ENCODE measurements around the gene OGA.

OGA gene

GRCh38 chr10:101838416-101838970 is 20.2 kb upstream of the OGA start:
- TF ChIP-seq POLR2AphosphoS5 (IDR thresholded peaks at IDR 0.05; ENCODE audit: low read depth, low read length) (no peak), PAX5 (IDR thresholded peaks at IDR 0.05; ENCODE audit: insufficient read depth, low read length, severe bottlenecking) (no peak), SPI1 (IDR thresholded peaks at IDR 0.05; ENCODE audit: low read depth, low read length) (no peak), POU2F2 (IDR thresholded peaks at IDR 0.05; ENCODE audit: low read depth, low read length) (no peak), POLR2A (IDR thresholded peaks at IDR 0.05; ENCODE audit: low read depth, low read length) (no peak), TAF1 (IDR thresholded peaks at IDR 0.05; ENCODE audit: low read depth, low read length) (no peak)
- no peak for DNase-seq (ENCODE audit: insufficient read length, low spot score)

DNA sequence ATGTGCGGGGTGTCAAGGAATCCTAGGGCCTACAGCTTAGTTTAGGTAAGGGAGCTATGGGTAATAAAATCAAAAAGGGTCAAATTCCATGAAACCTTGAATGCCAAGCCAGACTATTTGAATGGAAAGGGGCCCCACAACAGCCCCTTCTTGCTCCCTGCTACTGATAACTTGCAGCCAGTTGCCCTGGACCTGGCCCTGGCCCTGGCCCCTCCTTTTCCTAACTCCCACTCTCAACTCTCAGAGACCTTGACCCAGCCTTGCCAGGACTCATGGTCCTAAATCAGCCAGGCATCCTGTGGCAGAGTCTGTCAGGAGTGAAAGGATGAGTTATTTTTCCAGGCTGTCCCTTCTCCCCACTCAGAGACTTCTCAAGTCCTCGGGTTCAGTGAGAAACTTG is 19.5 kb upstream of the OGA start:
- DNase-seq (ENCODE audit: insufficient read length, low spot score): no peak
- FAIRE-seq: no peak
- TF ChIP-seq POLR2AphosphoS5 (IDR thresholded peaks at IDR 0.05; ENCODE audit: low read depth, low read length): no peak
- TF ChIP-seq POLR2A (IDR thresholded peaks at IDR 0.05; ENCODE audit: low read depth, low read length): no peak
- TF ChIP-seq TAF1 (IDR thresholded peaks at IDR 0.05; ENCODE audit: low read depth, low read length): no peak
- TF ChIP-seq SPI1 (IDR thresholded peaks at IDR 0.05; ENCODE audit: low read depth, low read length): no peak
- TF ChIP-seq PAX5 (IDR thresholded peaks at IDR 0.05; ENCODE audit: insufficient read depth, low read length, severe bottlenecking): no peak
- no peak for TF ChIP-seq POU2F2 (IDR thresholded peaks at IDR 0.05; ENCODE audit: low read depth, low read length)

More at GRCh38 chr10:101838416-101838970, 20.2 kb upstream of the OGA start:
- peak; percentile 26 for FAIRE-seq

- FAIRE-seq: no peak
- TF ChIP-seq POLR2AphosphoS5 (IDR thresholded peaks at IDR 0.05; ENCODE audit: low read depth, low read length) (no peak), PAX5 (IDR thresholded peaks at IDR 0.05; ENCODE audit: insufficient read depth, low read length, severe bottlenecking) (no peak), TAF1 (IDR thresholded peaks at IDR 0.05; ENCODE audit: low read depth, low read length) (no peak), POU2F2 (IDR thresholded peaks at IDR 0.05; ENCODE audit: low read depth, low read length) (no peak), POLR2A (IDR thresholded peaks at IDR 0.05; ENCODE audit: low read depth, low read length) (no peak), SPI1 (IDR thresholded peaks at IDR 0.05; ENCODE audit: low read depth, low read length) (no peak)
These were observed 17.1 kb upstream of the OGA start for GRCh38 chr10:101835362-101835761.

GRCh38 chr10:101834341-101834740 is 16.1 kb upstream of the OGA start:
- DNase-seq (ENCODE audit: insufficient read length, low spot score) (no peak), FAIRE-seq (no peak)
- TF ChIP-seq POU2F2 (IDR thresholded peaks at IDR 0.05; ENCODE audit: low read depth, low read length) (no peak), POLR2A (IDR thresholded peaks at IDR 0.05; ENCODE audit: low read depth, low read length) (no peak), POLR2AphosphoS5 (IDR thresholded peaks at IDR 0.05; ENCODE audit: low read depth, low read length) (no peak), TAF1 (IDR thresholded peaks at IDR 0.05; ENCODE audit: low read depth, low read length) (no peak), PAX5 (IDR thresholded peaks at IDR 0.05; ENCODE audit: insufficient read depth, low read length, severe bottlenecking) (no peak), SPI1 (IDR thresholded peaks at IDR 0.05; ENCODE audit: low read depth, low read length) (no peak)

More at GRCh38 chr10:101835362-101835761, 17.1 kb upstream of the OGA start:
- no peak for DNase-seq (ENCODE audit: insufficient read length, low spot score)

DNA sequence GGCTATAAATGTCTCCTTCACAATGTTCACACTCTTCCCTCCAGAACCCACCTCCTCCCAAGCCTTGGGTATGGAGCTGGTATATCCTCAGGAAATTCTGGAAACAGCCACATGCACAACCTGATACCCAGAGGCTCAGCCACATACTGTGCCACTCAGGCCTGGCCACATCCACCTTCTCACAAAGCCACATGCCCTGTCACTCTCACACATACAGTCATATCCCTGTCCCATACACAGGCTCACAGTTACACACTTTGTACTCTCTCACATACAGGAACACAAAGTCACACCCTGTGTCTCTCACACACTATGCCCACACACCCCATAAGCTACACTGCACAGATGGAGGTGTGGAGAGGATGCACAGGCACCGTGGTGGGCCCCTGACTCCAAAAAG is 15.2 kb upstream of the OGA start:
- no peak for TF ChIP-seq TAF1 (IDR thresholded peaks at IDR 0.05; ENCODE audit: low read depth, low read length)
- peak; percentile 63 for FAIRE-seq
- no peak for DNase-seq (ENCODE audit: insufficient read length, low spot score)

DNA sequence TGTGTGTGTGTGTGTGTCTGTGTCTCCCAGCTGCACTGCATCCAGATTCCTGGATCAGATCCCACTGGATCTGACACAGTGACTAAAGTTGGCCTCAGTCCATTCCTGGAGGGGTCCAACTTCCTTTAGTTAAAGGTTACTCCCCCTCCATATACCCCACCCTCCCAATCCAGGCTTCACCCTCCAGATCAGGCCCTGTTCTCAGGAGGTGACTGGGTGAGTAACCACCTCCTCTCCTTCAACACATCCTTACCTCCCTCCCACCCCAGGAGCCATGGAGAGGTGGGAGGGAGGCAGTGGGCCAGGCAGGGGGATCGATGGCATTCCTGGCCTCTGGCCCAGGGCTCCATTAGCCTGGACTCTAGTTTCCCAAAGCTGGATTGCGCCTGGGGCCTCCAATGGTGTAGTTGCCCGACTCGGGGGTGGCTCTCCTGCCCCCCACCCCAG is 14.1 kb upstream of the OGA start:
- FAIRE-seq: no peak
- DNase-seq (ENCODE audit: insufficient read length, low spot score): no peak
- TF ChIP-seq SPI1 (IDR thresholded peaks at IDR 0.05; ENCODE audit: low read depth, low read length) (no peak), TAF1 (IDR thresholded peaks at IDR 0.05; ENCODE audit: low read depth, low read length) (no peak), POLR2AphosphoS5 (IDR thresholded peaks at IDR 0.05; ENCODE audit: low read depth, low read length) (no peak), PAX5 (IDR thresholded peaks at IDR 0.05; ENCODE audit: insufficient read depth, low read length, severe bottlenecking) (no peak)

- DNase-seq (ENCODE audit: insufficient read length, low spot score): no peak
- peak; percentile 95 for FAIRE-seq
- TF ChIP-seq POLR2A (IDR thresholded peaks at IDR 0.05; ENCODE audit: low read depth, low read length) (no peak), POU2F2 (IDR thresholded peaks at IDR 0.05; ENCODE audit: low read depth, low read length) (no peak), POLR2AphosphoS5 (IDR thresholded peaks at IDR 0.05; ENCODE audit: low read depth, low read length) (no peak), PAX5 (IDR thresholded peaks at IDR 0.05; ENCODE audit: insufficient read depth, low read length, severe bottlenecking) (no peak), SPI1 (IDR thresholded peaks at IDR 0.05; ENCODE audit: low read depth, low read length) (no peak), TAF1 (IDR thresholded peaks at IDR 0.05; ENCODE audit: low read depth, low read length) (no peak)
These were observed 13.0 kb upstream of the OGA start for GRCh38 chr10:101831169-101831811.

DNA sequence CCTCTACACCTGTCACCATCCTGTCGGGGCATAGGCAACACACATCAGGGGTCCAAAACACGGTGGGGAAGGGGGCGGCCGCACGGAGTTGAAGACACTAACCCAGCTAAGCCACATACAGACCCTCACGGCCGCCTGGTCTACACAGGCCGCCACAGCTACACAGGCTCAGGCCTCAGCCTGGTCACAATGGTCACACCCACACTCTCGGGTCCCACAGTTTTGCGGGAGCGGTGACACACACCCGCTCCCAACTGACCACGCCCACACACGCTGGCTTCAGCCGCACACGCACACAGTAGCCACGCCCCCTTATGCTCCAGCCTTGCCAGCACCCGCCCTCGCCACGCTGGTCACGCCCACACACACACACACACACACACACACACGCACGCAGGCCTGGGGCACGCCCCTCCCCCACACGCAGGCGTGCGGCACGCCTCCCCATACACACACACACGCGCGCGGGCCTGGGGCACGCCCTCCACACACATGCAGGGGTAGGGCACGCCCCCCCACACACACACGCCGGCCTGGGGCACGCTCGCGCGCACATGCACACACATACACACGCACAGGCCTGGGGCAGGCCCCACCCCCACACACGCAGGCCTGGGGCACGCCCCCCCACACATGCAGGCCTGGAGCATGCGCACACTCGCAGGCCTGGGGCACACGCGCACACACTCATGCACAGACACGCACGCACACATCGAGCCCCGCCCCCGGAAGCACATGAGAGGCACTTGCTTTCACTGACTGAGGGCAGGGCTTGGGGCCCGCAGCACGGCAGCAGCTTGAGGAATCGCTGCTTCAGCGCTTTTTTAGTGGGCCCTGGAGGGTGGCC is 12.3 kb upstream of the OGA start:
- TF ChIP-seq POLR2A (IDR thresholded peaks at IDR 0.05; ENCODE audit: low read depth, low read length): 0 out of 2 replicates have a peak, but pooled peaks have one; percentile 35
- no peak for TF ChIP-seq POLR2AphosphoS5 (IDR thresholded peaks at IDR 0.05; ENCODE audit: low read depth, low read length)
- 0 out of 2 replicates have a peak, but pooled peaks have one; percentile 21 for TF ChIP-seq TAF1 (IDR thresholded peaks at IDR 0.05; ENCODE audit: low read depth, low read length)
- TF ChIP-seq PAX5 (IDR thresholded peaks at IDR 0.05; ENCODE audit: insufficient read depth, low read length, severe bottlenecking): no peak
- TF ChIP-seq POU2F2 (IDR thresholded peaks at IDR 0.05; ENCODE audit: low read depth, low read length): no peak
- FAIRE-seq (peak; percentile 100), DNase-seq (ENCODE audit: insufficient read length, low spot score) (peak; percentile 86)

- DNase-seq (ENCODE audit: insufficient read length, low spot score): peak; percentile 92
- FAIRE-seq: no peak
These were observed 11.5 kb upstream of the OGA start for GRCh38 chr10:101829561-101830315.

More at GRCh38 chr10:101829561-101830315, 11.5 kb upstream of the OGA start:
- TF ChIP-seq SPI1 (IDR thresholded peaks at IDR 0.05; ENCODE audit: low read depth, low read length) (peak; percentile 69), POLR2A (IDR thresholded peaks at IDR 0.05; ENCODE audit: low read depth, low read length) (no peak)

Measured in GM12891 (cell line).